IPS DF 4.7 (cell line): ENCODE results near the gene SGPP2.
"Not testable (repeated sequence)": the region's sequence is repeated elsewhere in the genome, so short reads cannot be mapped to it uniquely, and the experiment has no call there.

Experiments
- DNase-seq: peaks from one replicate; pipeline ENCODE4 v3.0.0-alpha.2; 2013; ENCODE audit warnings: low spot score; ENCODE audit errors: extremely low read depth

The SGPP2 gene, protein sequence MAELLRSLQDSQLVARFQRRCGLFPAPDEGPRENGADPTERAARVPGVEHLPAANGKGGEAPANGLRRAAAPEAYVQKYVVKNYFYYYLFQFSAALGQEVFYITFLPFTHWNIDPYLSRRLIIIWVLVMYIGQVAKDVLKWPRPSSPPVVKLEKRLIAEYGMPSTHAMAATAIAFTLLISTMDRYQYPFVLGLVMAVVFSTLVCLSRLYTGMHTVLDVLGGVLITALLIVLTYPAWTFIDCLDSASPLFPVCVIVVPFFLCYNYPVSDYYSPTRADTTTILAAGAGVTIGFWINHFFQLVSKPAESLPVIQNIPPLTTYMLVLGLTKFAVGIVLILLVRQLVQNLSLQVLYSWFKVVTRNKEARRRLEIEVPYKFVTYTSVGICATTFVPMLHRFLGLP

DNA sequence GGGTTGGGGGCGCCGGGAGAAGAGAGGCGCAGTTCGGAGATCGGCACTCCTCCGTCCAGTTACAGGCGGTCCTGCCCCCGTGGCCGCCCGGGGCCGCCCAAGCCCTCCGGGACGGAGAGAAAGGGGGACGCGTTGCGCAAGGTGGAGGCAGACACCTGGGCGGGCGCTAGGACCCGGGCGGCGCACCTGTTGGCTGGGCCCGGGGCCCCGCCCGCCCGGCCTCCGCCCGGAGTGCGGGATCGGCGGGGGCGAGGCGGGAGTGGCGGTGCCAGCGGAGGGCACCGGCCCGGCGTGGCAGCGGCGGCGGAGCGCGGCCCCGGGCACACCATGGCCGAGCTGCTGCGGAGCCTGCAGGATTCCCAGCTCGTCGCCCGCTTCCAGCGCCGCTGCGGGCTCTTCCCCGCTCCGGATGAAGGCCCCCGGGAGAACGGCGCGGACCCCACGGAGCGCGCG lies at the start of gene SGPP2:
SGPP2 (plus strand) TSS at position 268 of the 453 bp plus-strand sequence; CDS start at position 328, 60 bp downstream.
- DNase-seq, result no peak

- no peak for DNase-seq
Measured at GRCh38 chr2:222375798-222376197, 48.5 kb upstream of the SGPP2 start.

DNA sequence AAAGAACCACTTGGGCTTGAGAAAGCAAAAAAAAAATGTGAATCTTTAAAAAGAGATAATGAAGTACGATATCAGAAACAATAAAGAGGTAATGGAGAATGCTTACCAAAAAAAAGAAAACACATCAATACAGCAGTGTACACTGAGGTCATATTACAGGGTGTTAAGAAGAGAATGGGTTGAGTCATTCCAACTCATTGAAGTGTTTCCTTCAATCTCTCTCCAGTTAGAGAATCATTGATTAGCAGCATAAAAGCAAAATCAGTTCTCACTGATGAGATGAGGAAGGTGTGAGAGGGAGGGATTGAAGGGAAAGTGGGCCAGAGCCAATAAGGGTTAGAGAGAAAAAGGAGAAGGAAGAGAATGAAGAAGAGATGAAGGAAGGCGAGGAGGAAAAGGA lies 43.9 kb upstream of the SGPP2 start:
- no peak for DNase-seq

DNA sequence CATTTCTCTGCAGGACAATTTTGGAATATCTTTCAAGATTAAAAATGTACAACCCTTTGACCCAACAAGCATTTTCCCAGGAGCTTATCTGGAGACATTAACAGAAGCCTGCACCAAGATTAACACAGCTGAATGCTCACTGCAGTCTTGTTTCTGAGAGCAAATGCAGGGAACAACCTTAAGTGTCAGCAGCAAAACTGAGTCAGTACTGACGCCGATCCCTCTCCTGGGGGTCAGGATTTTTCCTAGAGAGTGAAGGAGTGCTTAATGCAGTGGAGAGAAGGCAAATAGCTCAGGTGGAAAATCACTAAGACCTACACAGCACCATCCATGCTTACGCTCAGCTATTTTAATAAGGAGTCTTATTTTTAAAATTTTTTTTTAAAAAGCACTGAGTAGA lies 42.8 kb upstream of the SGPP2 start:
- DNase-seq, result no peak

GRCh38 chr2:222383255-222383654 lies 41.1 kb upstream of the SGPP2 start:
- no peak for DNase-seq

GRCh38 chr2:222391743-222392285 lies 32.5 kb upstream of the SGPP2 start:
- no peak for DNase-seq

- DNase-seq, result no peak
Measured at GRCh38 chr2:222393733-222394267, 30.5 kb upstream of the SGPP2 start.

DNA sequence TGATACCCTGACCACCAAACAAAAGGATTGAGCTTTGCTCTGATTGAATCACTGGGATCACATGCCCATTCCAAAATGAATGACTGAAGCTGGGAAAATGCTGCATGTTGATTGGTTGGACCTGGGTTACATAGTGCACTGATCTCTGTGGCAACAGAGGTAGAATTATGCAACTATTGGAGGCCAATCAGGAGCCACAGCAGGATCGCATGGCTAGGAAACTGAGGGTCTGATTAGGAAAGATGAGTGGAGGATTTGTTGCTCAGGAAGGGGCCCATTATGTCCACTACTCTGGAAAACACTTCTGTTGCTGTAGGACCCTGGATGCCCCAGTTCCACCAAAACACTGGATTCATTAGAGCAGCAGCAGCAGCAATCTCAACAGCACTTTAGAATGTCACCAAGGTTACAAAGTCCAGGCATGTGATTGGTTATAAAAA lies 25.9 kb upstream of the SGPP2 start:
- DNase-seq, result no peak

DNA sequence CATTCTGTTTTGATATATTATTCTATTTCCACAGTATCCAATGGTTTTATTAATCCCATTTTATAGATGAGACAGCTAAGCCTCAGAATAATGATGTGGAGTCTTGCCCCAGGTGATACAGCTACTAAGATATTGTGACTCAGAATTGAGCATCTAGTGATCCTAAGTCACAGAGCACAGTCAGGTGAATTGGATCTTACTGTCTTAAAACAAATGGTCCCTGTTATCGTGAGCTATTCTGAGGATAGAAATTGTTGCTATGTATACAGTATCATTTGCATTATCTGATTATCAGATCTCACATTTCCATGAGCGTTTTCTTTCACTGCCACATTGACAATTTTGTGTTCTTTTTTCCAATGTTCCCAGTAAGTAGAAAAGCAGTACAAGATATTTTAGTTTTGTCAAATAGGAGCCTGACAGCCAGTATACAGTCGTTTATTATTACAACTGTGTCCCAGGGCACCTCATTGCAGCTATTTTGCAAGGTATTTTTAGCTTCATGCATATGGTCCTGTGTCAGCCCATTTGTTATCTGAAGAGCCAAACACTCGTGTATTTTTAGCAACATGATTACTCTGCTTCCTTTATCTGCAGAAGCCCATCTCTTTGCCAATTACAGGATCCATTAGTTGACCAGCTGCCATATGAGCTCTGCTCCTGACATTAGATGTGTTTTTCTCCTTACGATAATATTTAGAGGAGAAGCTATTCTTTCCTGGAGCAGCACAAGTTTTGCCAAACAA lies 25.1 kb upstream of the SGPP2 start:
- no peak for DNase-seq

DNA sequence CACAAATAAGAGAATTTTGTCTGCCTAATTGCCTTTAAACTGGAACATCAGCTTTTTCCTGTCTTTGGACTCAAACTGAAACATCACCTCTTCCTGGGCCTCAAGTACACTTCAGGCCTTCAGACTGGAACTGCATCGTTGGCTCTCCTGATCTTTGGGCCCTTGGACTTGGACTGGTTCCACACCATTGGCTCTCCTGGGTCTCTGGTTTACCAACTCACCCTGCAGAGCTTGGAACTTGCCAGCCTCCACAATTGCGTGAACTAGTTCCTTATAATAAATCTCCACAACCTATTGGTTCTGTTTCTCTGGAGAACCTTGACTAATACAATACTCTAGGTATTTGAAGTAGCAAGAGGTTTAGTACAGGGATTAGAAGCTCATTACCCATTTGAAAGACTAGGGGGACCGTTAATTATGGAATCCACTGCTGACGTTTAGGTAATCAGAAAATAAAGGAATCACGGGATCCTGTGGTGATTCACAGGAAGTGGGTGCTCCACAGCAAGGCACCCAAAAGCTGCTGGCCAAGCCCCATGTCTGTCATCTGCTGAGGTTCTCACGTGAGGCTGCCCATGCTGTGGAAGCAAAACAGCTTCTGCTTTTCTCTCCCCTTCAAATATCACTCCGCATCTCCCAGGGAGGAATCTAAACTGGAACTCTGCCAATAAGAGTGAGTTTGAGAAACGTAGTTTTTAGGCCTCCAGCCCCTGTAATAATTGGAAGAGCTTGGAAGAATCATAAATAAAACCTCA lies 20.0 kb upstream of the SGPP2 start:
- no peak for DNase-seq

- no peak for DNase-seq
Measured at GRCh38 chr2:222408684-222409083, 15.7 kb upstream of the SGPP2 start.

GRCh38 chr2:222410534-222410933 lies 13.8 kb upstream of the SGPP2 start:
- DNase-seq, result no peak

- not testable (repeated sequence) for DNase-seq
Measured at GRCh38 chr2:222412334-222412733, 12.0 kb upstream of the SGPP2 start.

- no peak for DNase-seq
Measured at GRCh38 chr2:222413295-222413911, 10.9 kb upstream of the SGPP2 start.

DNA sequence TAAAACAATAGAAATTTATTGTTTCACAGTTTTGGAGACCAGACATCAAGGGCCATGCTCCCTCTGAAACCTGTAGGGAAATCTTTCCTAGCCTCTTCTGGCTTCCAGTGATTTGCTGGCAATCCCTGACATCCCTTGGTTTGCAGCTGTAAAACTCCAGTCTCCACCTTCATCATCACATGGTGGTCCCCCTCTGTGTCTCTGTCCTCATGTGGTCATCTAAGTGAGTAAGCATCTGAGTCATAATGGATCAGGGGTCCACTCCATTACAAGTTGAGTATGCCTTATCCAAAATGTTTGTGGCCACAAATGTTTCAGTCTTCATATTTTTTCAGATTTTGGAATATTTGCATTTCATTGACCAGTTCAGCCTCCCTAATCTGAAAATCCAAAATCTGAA lies 5.6 kb upstream of the SGPP2 start:
- no peak for DNase-seq

DNA sequence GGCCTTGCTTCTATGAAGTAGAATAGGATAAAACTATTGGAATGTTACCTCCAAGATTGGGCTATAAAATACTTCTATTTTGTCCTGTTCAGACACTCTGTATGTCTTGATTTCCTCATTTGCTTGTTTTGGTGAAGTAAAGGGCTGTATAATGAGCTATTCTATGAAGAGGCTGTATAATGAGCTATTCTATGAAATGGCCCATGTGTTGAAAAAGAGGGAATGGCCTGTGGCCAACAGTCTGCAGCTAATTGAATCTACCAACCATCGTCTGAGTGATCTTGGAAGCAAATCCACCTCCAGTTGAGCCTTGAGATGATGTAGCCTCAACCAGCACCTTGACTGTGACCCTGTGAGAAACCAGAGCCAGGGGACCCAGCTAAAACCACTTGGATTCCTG lies 3.8 kb upstream of the SGPP2 start:
- no peak for DNase-seq

DNA sequence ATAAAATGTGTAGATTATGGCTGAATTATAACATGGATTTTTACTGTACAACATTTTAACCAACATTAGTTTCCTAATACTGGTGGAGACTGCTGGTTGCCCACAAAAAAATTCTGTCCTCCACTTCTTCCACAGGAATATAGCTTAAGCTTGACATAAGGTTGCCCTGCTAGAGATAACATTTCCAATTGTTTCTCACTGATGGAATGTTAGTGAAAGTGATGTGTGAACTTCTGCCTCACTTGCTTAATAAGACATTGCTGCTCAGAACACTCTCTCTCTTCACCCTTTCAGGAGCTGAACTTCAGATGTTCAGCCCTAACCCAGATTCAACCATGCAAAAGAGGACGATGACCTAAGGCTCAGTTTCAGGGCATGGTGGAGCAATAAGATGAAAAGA lies 2.7 kb upstream of the SGPP2 start:
- DNase-seq, result no peak

DNA sequence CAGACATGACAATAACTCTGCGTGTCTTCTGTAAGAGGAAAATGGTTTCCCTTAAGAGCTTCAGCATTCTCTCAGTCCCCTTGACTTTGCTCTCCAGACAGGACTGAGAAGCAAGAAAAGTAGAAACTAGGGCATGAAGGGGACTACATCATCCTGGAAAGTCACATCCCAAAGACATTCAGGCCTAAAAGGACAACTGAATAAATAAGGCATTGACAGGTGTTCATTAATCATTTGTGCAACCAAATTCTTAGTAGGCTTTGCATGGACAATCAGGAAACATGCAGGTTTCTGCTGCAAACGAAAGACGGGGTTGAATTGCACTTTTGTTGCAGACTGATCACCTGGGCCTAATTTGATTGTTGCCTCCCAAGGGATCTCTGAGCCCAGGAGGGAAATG lies 1.2 kb upstream of the SGPP2 start:
- DNase-seq, result no peak

DNA sequence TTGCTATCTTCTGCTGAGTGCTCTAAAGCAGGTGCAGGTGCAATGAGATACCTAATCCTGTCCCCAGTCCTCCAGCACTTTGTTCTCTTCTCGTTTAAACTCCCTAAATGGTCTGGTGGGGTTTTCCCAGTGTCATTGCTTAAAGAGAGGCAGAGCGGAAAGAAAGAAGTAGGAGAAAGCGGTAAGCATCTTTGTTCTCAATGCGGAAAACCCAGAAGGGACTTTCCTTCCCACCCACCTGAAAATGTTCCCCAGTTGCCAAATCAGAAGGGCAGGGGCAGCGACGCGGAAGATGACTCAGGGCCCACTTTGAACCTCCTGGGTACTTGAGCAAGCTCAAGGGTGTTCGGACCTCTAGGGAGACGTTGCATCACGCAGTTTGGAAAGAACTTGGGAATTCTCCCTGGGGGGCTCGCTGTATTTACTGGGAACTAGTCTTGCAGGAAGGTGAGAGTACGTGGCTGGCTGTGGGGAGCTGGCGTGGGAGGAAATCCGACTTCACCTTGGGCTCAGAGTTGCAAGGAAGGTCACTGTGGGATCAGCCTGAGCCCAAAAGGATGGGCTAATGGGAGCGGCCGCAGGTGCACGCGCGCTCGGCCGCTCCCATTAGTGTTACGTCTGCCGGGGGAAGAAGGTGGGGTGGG lies 589 bp upstream of the SGPP2 start:
- no peak for DNase-seq
